HT1080 (cell line): ENCODE results near the gene TGM2. TPM values are rescaled to one million over a fixed set of nuclear protein-coding genes. Genes with fewer than 3 reads are reported as not detected.

Experiments
- DNase-seq: peaks from one replicate; pipeline ENCODE4 v3.0.0-alpha.2; 2015; ENCODE audit warnings: low read depth
- total RNA-seq: library from RNA; depleted of rRNA; stranded (reverse); fragments of >200 nt; shearing (Covaris generic); gene quantifications from 2 replicates; pipeline ENCODE4 v1.2.3, GENCODE V29; 2014

The TGM2 gene
- total RNA-seq, 1 experiment from 2014 or later: 146 TPM

DNA sequence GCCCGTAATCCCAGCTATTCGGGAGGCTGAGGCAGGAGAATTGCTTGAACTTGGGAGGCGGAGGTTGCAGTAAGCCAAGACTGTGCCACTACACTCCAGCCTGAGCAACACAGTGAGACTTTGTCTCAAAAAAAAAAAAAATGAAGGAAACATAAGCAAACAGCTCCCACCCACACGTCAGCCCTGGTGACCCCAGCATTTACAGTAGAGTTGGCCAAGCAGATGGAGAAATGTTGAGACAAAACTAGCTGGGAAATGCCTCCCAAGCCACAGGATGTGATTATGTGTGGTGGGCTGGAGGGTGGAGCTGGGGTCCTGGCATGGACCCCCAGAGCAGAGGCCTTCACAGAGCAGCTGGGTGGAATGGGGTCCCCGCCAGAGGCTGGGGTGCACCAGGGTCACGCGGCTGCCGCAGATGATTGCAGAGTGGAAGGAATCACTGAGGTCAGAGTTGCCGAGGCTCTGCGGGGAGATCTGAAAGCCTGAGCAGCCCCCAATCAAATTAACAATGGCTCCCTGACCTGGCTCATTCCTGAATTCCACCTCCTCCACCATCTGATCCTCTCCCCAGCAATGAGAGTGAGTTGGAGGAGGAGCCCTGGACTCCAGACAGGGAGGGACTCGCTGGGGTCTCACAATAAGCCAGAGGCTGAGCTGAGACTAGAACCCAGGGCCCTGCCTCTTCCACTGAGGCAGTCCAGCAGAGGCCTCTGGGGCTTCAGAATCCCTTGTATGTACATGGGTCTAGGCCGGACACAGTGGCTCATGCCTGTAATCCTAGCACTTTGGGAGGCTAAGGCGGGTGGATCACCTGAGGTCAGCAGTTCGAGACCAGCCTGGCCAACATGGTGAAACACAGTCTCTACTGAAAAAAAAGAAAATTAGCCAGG, 34.7 kb upstream of the TGM2 start:
- no peak for DNase-seq

DNA sequence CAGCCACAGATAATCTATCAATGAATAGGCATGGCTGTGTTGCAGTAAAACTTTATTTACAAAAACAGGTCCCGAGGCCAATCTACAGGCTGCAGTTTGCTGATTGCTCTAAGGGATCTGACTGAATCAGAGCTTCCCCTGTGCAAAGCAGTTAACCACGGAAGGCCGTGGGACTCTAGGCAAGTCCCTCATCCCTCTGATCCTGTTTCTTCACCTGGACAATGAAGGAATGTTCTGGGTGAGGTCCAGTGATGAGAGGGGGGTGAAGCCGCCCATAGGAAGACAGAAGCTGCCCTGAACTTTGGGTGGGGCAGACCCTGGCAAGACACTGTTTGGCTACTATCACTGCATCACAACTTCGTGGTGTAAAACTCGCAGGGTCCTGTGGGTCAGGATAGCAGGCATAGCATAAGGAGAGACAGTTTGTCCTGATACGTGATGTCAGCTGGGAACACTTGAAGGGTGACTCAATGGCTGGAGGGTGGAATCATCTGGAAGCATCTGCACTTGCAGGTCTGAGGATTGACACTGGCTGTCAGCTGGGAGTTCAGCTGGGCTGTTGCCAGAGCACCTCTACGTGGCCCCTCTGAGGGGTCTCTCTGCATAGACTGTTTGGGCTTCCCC, 33.3 kb upstream of the TGM2 start:
- DNase-seq: no peak

DNA sequence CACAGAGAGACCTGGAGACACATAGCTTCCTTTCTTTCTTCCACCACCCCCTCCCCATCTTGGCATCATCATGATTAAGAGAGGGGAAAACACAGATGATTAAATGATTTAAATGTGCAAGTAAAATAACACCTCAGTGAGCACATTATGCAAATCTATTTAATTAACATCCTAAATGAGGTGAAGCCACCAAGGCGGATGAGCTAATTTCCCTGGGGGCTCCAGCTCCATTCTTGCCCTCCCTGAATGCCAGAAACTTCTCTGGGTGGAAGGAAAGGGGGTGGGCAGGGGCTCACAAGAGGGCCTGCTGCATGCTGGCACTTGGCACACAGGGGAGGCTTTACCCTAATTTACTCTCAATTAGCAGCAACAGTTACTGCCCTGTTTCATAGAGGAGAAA, 32.5 kb upstream of the TGM2 start:
- DNase-seq: no peak

DNA sequence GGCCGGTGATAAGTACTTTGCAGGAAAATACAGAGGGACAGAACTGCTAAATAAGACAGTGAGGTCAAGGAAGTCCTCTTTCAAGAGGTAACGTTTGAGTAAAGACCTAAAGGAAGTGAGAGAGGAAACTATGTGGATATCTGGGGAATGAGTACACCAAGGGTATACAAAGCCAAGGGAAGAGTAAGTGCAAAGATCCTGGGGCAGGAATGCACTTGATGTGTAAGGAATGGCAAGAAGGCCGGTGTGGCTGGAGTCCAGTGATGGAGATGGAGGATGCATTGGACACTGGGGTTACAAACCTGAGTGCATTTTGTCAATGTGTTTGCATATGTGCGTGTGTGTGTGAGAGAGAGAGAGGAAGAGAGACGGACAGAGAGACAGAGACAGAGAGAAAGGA, 32.1 kb upstream of the TGM2 start:
- no peak for DNase-seq

DNA sequence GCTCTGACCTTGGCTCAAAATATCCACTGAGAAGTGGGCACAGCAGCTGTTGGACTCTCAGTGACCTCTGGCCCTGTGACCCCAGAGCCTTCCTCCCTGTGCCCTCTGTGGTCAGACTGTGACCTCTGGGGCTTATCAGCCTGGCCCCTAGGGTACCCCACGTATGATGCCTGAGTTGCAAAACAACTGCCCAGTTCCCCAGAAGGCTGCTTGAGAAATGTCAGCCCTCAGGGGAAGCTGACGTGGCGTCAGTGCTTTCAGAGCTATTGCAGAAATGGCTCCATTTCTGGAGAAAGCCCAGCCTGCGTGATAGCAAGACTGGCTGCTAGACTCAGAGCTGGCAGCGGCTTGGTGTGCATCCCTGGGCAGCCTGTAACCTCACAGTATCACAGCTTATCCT, 31.5 kb upstream of the TGM2 start:
- DNase-seq: no peak

DNA sequence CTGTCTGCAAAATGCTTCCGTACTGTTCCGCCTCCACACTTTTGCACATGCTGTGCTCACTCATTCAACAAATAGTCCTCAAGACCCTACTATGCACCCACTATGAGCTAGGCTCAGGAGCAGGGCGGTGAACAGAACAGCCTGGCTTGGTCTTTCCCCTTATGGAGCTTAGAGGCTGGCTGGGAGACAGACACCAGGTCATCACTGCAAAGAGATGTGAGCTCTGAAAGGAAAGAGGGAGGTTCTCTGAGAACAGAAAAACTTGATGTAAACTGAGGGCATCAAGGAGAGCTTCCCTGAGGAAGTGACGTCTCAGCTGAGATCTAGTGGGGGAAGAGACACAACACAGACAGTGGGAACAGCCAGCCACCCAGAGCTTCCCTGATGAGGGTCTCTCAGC, 31.0 kb upstream of the TGM2 start:
- DNase-seq: no peak

DNA sequence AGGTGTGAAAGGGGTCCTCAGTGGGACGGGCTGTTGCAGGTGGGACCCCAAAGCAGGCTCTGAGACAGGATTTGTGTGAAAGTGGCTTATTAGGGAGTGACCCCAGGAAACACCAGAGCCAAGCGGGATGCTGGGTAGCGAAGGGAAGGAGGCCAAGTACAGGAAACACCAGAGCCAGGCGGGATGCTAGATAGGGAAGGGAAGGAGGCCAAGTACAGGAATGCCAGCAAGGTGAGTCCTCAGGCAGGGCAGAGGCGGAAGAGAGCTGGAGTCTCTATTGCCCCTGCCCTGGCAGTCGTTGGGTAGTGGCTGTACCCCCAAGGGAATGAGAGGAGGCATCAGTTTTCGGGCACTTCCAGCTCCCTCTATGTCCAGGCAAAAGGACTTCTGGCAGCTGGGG, 30.5 kb upstream of the TGM2 start:
- DNase-seq: no peak

DNA sequence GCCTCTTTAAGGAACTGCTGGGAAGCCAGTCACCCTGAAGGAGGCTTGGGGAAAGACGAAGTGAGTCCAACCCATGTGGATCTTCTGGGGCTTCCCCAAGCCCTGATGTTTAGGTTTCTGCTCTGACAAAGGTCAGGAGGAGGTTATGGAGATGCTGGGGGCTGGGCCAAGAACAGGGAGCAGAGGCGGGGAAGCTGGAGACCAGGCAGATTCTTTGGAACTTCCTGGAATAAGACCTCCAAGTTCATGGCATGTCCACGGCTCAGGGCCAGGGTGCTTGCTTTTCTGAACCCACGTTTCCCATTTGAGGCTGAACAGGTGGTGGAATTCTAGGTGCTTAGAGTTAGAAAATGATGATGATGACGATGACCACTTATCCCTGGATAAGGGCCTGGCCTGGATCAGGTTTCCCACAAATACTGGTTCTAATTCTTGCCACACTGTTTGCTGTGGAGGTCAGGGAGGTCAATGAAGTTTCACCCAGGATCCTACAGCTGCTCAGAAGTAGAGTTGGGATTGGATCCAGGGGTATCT, 30.0 kb upstream of the TGM2 start:
- no peak for DNase-seq

DNA sequence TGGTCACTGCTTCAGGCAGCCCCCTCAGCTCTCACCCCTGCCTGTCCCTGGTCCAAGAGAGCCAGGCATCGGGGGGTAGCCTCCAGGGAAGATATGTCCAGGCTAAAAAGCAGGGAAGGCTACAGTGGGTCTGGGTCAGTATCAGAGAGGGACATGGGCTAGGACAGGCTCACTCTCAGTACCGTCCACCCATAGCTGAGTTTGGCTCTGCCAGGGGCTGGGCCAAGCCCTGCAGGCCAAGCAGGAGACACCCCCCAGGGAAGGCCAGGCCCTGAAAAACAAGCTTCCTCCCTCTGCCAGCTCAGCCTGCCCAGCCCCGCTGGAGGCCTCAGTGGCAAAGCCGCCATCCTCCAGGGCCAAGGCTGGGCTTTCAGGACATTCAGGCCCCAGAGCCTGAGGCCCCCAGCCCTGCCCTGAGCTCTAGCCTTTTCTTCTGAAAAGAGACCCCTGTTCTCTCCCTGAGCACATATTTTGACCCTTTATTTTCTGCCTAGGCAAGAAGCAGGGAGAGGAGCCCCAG, 28.6 kb upstream of the TGM2 start:
- DNase-seq: no peak

DNA sequence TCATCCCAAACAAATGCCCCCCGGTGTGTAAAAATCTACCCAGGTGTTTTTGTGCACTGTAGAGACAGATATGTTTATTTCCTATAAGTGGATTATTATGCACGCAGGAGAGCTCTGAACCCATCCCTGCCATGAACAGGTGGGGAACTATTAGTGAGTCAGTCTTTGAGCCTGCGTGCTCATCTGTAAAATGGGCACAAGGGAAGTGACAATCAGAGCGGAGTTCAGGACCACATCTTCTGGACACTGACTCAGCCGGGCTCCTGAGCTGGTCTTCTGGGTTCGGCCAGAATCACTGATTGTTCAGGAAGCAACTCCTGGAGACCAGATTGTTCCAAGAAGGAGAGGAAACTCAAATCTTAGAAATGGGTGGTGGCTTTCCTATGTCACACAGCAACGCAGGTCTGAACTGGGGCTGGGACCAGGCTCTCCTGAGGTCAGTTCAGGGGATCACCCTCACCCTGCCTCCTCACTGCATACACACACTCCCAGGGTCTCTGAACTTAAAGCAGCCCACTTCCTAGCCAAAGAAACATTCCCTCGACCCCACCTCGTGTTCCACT, 27.3 kb upstream of the TGM2 start:
- DNase-seq: no peak

DNA sequence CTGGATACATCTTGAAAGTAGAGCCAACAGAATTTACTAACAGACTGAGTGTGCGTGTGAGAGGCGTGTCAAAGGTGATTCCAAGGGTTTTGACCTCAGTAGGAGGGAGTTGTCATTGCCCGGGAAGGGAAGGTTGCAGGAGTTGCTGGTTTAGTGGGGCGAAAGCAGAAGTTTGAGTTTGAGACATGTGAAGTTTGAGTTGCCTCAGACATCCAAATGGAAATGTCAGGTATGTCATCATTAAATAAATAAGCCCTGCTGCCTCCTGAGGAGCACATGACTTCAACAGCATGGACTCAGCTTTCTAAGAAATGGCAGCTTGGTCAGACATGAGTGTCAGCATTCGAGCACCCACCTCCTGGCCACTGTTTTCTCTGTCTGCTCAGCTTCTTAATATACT, 26.6 kb upstream of the TGM2 start:
- DNase-seq: no peak

DNA sequence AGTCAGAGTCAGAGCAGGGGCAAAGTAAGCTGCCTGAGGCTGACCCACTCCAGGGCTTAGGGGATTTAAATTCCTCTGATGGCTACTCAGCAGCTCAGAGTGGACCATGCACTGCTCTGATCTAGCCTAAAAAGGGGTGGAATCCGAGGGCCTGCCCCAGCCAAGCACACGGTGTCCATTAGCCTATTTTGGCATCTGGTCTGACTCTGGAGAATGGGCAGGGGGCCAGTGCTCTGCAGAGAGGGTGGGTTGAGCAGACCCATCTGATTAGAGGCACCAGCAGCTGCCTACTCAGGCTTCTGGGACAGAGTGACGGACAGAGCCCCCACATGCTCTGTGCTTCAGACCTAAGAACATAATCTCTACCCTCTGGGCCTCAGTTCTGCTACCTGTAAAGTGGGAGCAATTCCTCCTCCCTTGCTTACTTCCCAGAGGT, 25.9 kb upstream of the TGM2 start:
- no peak for DNase-seq

DNA sequence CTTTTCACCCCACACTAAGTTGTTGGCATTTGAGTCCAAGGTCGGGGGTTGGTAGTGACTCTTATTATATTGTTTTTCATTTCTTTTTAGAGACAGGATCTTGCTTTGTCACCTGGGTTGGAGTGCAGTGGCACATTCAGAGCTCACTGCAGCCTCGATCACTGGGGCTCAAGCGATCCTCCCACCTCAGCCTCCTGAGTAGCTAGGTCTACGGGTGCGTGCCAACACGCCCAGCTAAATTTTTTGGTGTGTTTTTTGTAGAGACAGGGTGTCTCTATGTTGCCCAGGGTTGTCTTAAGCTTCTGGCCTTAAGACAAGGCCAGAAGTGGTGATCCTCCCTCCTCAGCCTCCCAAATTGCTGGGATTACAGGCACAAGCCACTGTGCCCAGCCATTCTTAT, 25.1 kb upstream of the TGM2 start:
- DNase-seq: no peak

DNA sequence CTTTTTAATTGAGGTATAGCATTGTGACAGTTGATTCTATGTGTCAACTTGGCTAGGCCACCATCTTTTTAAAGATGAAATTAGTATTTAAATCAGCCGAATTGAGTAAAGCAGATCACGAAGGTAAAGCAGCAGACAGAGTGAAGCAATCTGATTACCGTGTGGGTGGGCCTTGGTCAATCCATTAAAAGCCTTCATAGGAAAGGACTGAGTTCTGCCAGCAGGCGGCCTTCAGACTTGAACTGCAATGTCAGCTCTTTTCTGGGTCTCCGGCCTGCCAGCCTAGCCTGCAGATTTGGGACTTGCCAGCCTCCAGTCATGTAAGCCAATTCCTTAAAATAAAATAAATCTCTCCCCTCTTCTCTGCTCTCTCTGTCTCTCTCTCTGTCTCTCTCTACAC, 22.4 kb upstream of the TGM2 start:
- no peak for DNase-seq

DNA sequence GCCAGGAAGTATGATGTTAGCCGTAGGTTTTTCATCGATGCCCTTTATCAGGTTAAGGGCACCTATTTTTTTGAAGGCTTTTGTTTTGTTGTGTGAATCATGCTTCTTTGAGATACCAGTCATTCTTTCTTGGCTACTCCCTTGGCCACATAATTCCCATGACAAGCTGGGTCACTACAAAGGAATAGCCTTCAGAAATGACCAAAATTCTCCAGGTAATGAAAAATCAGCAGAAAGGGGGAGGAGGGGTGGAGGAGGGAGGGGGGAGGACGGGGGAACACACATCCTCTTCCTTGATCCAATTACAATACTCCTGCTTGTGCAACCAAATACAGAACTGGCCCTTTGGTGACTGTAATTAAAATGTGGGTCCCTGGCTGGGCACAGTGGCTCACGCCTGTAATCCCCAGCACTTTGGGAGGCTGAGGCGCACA, 21.7 kb upstream of the TGM2 start:
- peak; percentile 95 for DNase-seq

DNA sequence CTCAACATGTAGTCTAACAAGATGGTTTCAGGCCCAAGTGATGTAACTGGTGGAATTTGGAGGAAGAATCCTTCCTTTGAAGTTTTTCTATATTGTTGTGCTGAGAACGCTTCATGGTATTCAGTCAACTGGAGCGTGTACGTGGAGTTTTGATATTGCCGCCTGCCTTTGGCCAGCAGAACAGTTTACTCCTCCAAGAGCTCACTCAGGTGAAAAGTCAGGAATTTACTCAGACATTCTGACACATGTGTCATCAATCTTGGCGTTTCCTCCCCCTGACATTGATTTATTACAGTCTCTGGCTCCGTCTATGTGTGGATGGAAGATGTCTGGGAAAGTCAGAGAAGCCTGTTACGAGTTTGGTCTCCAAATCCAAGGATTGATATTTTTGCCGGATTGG, 19.0 kb upstream of the TGM2 start:
- DNase-seq: no peak

DNA sequence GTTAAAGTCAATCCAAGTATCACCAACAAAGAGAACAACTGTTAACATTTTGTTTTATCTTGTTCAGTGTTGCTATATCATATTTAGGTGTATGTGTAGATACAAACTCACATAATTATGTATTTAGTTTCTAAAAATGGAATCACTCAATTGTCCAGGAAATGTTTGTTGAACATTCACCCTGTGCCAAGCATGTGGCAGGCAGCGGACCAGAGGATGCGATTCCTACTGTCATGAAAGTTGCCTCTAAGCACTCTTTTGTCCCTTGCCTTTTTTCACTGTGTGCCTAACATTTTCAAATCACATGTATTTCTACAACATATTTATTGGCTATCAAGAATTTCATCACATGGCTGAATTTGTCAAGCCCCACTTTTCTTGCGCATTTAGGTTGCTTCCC, 16.9 kb upstream of the TGM2 start:
- DNase-seq: no peak

DNA sequence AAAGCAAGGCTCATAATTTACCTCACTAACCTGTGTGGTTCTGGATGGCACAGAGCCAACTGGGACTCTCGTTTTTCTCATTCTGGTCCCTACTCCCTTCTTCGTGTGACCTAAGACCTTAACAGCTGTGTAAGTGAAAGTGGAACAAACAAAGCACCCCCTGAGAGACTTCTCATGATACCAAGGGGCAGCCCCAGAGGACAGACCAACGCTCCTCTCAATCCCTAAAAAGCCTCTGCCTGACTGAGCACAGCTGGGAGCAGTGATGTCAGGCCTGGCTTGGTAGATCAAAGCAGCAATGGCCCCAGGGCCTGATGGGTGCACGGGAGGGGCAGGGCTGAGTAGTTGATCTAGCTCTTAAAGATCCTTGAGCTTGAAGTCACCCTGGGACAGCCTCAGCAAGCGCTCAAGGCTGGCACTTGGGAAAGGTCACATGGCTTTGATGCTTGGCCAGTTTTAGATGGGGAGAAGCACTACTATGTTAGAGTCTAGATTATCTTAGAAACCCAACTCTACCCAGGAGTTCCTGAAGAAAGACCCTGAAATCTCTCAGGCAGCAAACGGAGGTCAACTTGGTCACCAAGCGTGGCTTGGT, 16.2 kb upstream of the TGM2 start:
- no peak for DNase-seq

DNA sequence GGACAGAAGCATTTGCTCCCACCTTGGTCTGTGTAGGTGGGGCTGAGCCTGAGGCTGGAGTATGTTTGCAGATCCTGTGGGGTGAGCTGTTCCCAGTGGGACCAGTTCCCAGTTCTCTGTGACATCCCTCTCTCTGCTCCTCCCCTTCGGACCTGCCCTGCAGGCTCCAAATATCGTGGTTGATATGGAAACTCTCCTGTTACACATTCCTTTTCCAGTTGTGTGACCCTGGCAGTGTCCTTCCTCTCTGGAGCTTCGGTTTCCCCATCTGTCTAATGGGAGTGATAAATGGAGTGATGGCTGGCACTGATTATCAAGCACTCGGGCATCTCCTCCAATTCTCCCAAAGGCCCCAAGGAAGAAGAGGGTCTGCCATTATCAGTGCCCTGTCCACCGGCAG, 15.7 kb upstream of the TGM2 start:
- DNase-seq: no peak

DNA sequence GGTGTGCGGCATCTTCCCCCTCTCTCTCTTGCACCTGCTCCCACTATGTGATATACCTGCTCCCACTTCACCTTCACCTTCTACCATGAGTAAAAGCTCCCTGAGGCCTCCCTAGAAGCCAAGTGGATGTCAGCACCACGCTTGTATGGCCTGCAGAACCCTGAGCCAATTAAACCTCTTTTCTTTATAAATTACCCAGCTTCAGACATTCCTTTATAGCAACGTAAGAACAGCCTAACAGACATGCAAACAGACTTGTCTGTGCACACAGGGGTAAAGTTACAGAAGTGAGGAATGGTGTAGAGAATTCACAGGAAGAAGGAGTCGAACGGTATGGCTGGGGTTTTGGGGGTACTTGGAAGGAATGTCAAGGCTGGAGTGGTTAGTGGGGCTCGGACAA, 14.8 kb upstream of the TGM2 start:
- DNase-seq: no peak

DNA sequence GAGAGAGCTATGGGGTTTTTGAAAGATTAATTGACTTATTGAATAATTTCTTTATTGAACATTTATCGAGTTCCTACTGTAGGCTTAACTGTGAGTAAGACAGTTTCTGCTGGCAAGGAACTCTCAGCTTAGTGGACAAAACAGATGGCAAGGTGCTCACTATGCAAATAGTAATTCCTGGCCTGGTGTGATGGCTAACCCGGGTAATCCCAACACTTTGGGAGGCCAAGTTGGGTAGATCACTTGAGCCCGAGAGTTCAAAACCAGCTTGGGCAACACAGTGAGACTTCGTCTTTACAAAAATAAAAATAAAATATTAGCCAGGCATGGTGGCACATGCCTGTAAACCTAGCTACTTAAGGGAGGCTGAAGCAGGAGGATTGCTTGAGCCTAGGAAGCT, 13.5 kb upstream of the TGM2 start:
- no peak for DNase-seq

DNA sequence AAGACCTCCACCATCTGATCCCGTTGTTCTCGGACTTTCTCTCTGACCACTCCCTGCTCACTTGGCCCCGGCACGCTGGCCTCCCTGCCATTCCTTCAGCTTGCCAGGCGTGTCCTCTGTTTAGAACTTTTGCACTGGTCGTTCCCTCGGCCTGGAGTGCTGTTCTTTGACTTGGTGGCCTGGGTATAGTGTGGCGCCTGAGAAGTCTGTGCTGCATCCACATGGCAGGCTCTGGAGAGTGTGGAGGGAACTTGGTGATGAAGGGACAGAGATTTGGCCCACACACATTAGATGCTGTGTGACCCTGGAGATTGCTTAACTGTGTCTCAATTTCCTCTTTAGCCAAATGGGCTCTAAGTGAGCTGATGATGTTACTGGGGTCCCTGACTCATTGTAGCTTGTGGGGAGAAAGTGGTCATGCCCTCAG, 13.0 kb upstream of the TGM2 start:
- DNase-seq: no peak
